OCI-LY1 (cell line): ENCODE measurements around the gene KIAA0232.

Source experiments
- EZH2 ChIP-seq: fragments of 200-600 bp; sonication (generic), shearing (Covaris generic); IDR thresholded peaks from 2 replicates; pipeline ENCODE4 v1.8.0; 2017; ENCODE audit warnings: borderline replicate concordance, mixed run types, mild to moderate bottlenecking, antibody characterized with exemption, low read length, moderate library complexity, mixed read lengths
- TF ChIP-seq, protein P1 (sequence below): fragments of 200-600 bp; sonication (generic), shearing (Covaris generic); IDR thresholded peaks from 2 replicates; pipeline ENCODE4 v1.5.1; 2017; ENCODE audit warnings: mild to moderate bottlenecking, antibody characterized with exemption, low read length, moderate library complexity, mixed read lengths

GRCh38 chr4:6775746-6776145 lies 6.8 kb upstream of the KIAA0232 start:
- no peak for TF ChIP-seq EZH2
- TF ChIP-seq, protein P1, sequence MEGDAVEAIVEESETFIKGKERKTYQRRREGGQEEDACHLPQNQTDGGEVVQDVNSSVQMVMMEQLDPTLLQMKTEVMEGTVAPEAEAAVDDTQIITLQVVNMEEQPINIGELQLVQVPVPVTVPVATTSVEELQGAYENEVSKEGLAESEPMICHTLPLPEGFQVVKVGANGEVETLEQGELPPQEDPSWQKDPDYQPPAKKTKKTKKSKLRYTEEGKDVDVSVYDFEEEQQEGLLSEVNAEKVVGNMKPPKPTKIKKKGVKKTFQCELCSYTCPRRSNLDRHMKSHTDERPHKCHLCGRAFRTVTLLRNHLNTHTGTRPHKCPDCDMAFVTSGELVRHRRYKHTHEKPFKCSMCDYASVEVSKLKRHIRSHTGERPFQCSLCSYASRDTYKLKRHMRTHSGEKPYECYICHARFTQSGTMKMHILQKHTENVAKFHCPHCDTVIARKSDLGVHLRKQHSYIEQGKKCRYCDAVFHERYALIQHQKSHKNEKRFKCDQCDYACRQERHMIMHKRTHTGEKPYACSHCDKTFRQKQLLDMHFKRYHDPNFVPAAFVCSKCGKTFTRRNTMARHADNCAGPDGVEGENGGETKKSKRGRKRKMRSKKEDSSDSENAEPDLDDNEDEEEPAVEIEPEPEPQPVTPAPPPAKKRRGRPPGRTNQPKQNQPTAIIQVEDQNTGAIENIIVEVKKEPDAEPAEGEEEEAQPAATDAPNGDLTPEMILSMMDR, result no peak
